IgD-negative memory B cell (primary cell): ENCODE measurements around the gene PICALM. TPM values are rescaled to one million over a fixed set of nuclear protein-coding genes. Genes with fewer than 3 reads are reported as not detected.

Experiments
- H3K27ac Mint-ChIP-seq, 3 donors: one replicate each; pipeline ENCODE4 v1.8.0; 2020 to 2022; ENCODE audit warnings: mild to moderate bottlenecking in 3 of 3, mixed read lengths in 3 of 3, moderate library complexity in 1 of 3
- H3K27me3 Mint-ChIP-seq: one replicate; pipeline ENCODE4 v1.8.0; 2021; ENCODE audit warnings: mixed read lengths
- H3K36me3 Mint-ChIP-seq: one replicate; pipeline ENCODE4 v1.8.0; 2020; ENCODE audit warnings: mild to moderate bottlenecking, mixed read lengths
- H3K4me1 Mint-ChIP-seq, 3 donors: one replicate each; pipeline ENCODE4 v1.8.0; 2020 to 2022; ENCODE audit warnings: mixed read lengths in 3 of 3, mild to moderate bottlenecking in 1 of 3
- H3K4me3 Mint-ChIP-seq, 4 donors: one replicate each; pipeline ENCODE4 v1.8.0; 2020 to 2022; ENCODE audit warnings: mild to moderate bottlenecking in 4 of 4, mixed read lengths in 4 of 4, moderate library complexity in 3 of 4
- H3K9me3 Mint-ChIP-seq, 3 donors: one replicate each; pipeline ENCODE4 v1.8.0; 2020 to 2021; ENCODE audit warnings: mixed read lengths in 3 of 3, mild to moderate bottlenecking in 1 of 3
- polyA plus RNA-seq: library from polyadenylated mRNA; unstranded; fragments of 300-500 nt; fragmentation: Illumina TruSeq; gene quantifications from one replicate; pipeline ENCODE4 v1.2.3, GENCODE V29; 2021

Gene PICALM
- polyA plus RNA-seq, 1 donor from 2014 or later, result 15.2 TPM

GRCh38 chr11:86011175-86011574 lies 57.7 kb downstream of the PICALM start:
- no peak overlapping the region for H3K27ac Mint-ChIP-seq
- H3K4me1 Mint-ChIP-seq, result peaks cover 2 to 6% (median 4%) of the 10 kb centered on the region in 3 donors
- H3K4me3 Mint-ChIP-seq, result no peak overlapping the region
- H3K36me3 Mint-ChIP-seq, result peaks cover 4% of the 10 kb centered on the region
- no peaks in the 10 kb centered on the region for H3K27me3 Mint-ChIP-seq
- no peaks in the 10 kb centered on the region for H3K9me3 Mint-ChIP-seq

GRCh38 chr11:86003654-86004053 lies 65.2 kb downstream of the PICALM start:
- Mint-ChIP-seq H3K9me3 (no peaks in the 10 kb centered on the region), H3K4me1 (peaks cover 0 to 8% (median 0%) of the 10 kb centered on the region in 3 donors), H3K36me3 (peaks cover 6% of the 10 kb centered on the region), H3K27ac (no peak overlapping the region), H3K4me3 (no peak overlapping the region), H3K27me3 (no peaks in the 10 kb centered on the region)

GRCh38 chr11:86002431-86002830 lies 66.5 kb downstream of the PICALM start:
- Mint-ChIP-seq H3K27ac (no peak overlapping the region), H3K4me3 (no peak overlapping the region), H3K9me3 (no peaks in the 10 kb centered on the region), H3K4me1 (peaks cover 0 to 8% (median 0%) of the 10 kb centered on the region in 3 donors), H3K36me3 (peaks cover 2% of the 10 kb centered on the region), H3K27me3 (no peaks in the 10 kb centered on the region)

GRCh38 chr11:85991508-85991907 lies 77.4 kb downstream of the PICALM start:
- peaks cover 2% of the 10 kb centered on the region for H3K36me3 Mint-ChIP-seq
- no peaks in the 10 kb centered on the region for H3K9me3 Mint-ChIP-seq
- H3K4me1 Mint-ChIP-seq, result peaks cover 9 to 12% (median 11%) of the 10 kb centered on the region in 3 donors
- no peak overlapping the region for H3K4me3 Mint-ChIP-seq
- H3K27me3 Mint-ChIP-seq, result no peaks in the 10 kb centered on the region
- no peak overlapping the region for H3K27ac Mint-ChIP-seq

- Mint-ChIP-seq H3K4me1 (peaks cover 9 to 15% (median 12%) of the 10 kb centered on the region in 3 donors), H3K36me3 (peaks cover 6% of the 10 kb centered on the region), H3K4me3 (no peak overlapping the region), H3K27me3 (no peaks in the 10 kb centered on the region), H3K9me3 (no peaks in the 10 kb centered on the region), H3K27ac (peak overlapping the region in 2 of 3 donors; percentile 32 to 35)
Observed at GRCh38 chr11:85989746-85990145, 79.1 kb downstream of the PICALM start.

- H3K4me3 Mint-ChIP-seq, result no peak overlapping the region
- peaks cover 9 to 15% (median 14%) of the 10 kb centered on the region in 3 donors for H3K4me1 Mint-ChIP-seq
- H3K27me3 Mint-ChIP-seq, result no peaks in the 10 kb centered on the region
- peak overlapping the region in 2 of 3 donors; percentile 21 to 39 for H3K27ac Mint-ChIP-seq
- no peaks in the 10 kb centered on the region for H3K9me3 Mint-ChIP-seq
- H3K36me3 Mint-ChIP-seq, result peaks cover 7% of the 10 kb centered on the region
Observed at GRCh38 chr11:85988780-85989179, 80.1 kb downstream of the PICALM start.

- Mint-ChIP-seq H3K27me3 (no peaks in the 10 kb centered on the region), H3K27ac (no peak overlapping the region), H3K4me3 (no peak overlapping the region), H3K36me3 (peaks cover 2% of the 10 kb centered on the region), H3K9me3 (no peaks in the 10 kb centered on the region), H3K4me1 (no peaks in the 10 kb centered on the region)
Observed at GRCh38 chr11:85977751-85978160, 91.1 kb downstream of the PICALM start.

- Mint-ChIP-seq H3K27me3 (no peaks in the 10 kb centered on the region), H3K9me3 (no peaks in the 10 kb centered on the region), H3K27ac (peak overlapping the region in 1 of 3 donors; percentile 8), H3K4me1 (no peaks in the 10 kb centered on the region), H3K36me3 (peaks cover 2% of the 10 kb centered on the region), H3K4me3 (no peak overlapping the region)
Observed at GRCh38 chr11:85976525-85976924, 92.4 kb downstream of the PICALM start.

GRCh38 chr11:85974122-85974521 lies 94.8 kb downstream of the PICALM start:
- H3K27me3 Mint-ChIP-seq, result no peaks in the 10 kb centered on the region
- H3K9me3 Mint-ChIP-seq, result no peaks in the 10 kb centered on the region
- H3K4me3 Mint-ChIP-seq, result no peak overlapping the region
- H3K36me3 Mint-ChIP-seq, result peaks cover 11% of the 10 kb centered on the region
- no peaks in the 10 kb centered on the region for H3K4me1 Mint-ChIP-seq
- H3K27ac Mint-ChIP-seq, result no peak overlapping the region

GRCh38 chr11:85970593-85970992 lies 98.3 kb downstream of the PICALM start:
- Mint-ChIP-seq H3K9me3 (no peaks in the 10 kb centered on the region), H3K4me3 (no peak overlapping the region), H3K4me1 (peaks cover 0 to 4% (median 2%) of the 10 kb centered on the region in 3 donors), H3K36me3 (peaks cover 11% of the 10 kb centered on the region), H3K27me3 (no peaks in the 10 kb centered on the region), H3K27ac (peak overlapping the region in 1 of 3 donors; percentile 41)

GRCh38 chr11:85967457-85967856 lies 101.4 kb downstream of the PICALM start:
- H3K4me3 Mint-ChIP-seq, result no peak overlapping the region
- no peak overlapping the region for H3K27ac Mint-ChIP-seq
- H3K27me3 Mint-ChIP-seq, result no peaks in the 10 kb centered on the region
- peaks cover 14% of the 10 kb centered on the region for H3K36me3 Mint-ChIP-seq
- no peaks in the 10 kb centered on the region for H3K9me3 Mint-ChIP-seq
- H3K4me1 Mint-ChIP-seq, result peaks cover 0 to 4% (median 4%) of the 10 kb centered on the region in 3 donors

- peaks cover 8% of the 10 kb centered on the region for H3K36me3 Mint-ChIP-seq
- H3K27me3 Mint-ChIP-seq, result no peaks in the 10 kb centered on the region
- peak overlapping the region in 1 of 3 donors; percentile 70 for H3K27ac Mint-ChIP-seq
- peaks cover 0 to 4% (median 4%) of the 10 kb centered on the region in 3 donors for H3K4me1 Mint-ChIP-seq
- no peaks in the 10 kb centered on the region for H3K9me3 Mint-ChIP-seq
- H3K4me3 Mint-ChIP-seq, result no peak overlapping the region
Observed at GRCh38 chr11:85965202-85965601, 103.7 kb downstream of the PICALM start.

GRCh38 chr11:85961930-85962363 lies 106.9 kb downstream of the PICALM start:
- Mint-ChIP-seq H3K27me3 (no peaks in the 10 kb centered on the region), H3K27ac (no peak overlapping the region), H3K9me3 (peaks cover 0 to 2% (median 0%) of the 10 kb centered on the region in 3 donors), H3K4me3 (no peak overlapping the region), H3K4me1 (peaks cover 0 to 2% (median 0%) of the 10 kb centered on the region in 3 donors), H3K36me3 (peaks cover 8% of the 10 kb centered on the region)

- H3K27me3 Mint-ChIP-seq, result no peaks in the 10 kb centered on the region
- H3K27ac Mint-ChIP-seq, result no peak overlapping the region
- H3K36me3 Mint-ChIP-seq, result peaks cover 10% of the 10 kb centered on the region
- H3K4me3 Mint-ChIP-seq, result no peak overlapping the region
- H3K9me3 Mint-ChIP-seq, result peaks cover 0 to 2% (median 0%) of the 10 kb centered on the region in 3 donors
- H3K4me1 Mint-ChIP-seq, result peaks cover 0 to 2% (median 0%) of the 10 kb centered on the region in 3 donors
Observed at GRCh38 chr11:85961130-85961529, 107.8 kb downstream of the PICALM start.

GRCh38 chr11:85960678-85961077 lies 108.2 kb downstream of the PICALM start:
- H3K9me3 Mint-ChIP-seq, result peaks cover 0 to 2% (median 0%) of the 10 kb centered on the region in 3 donors
- H3K4me3 Mint-ChIP-seq, result no peak overlapping the region
- no peak overlapping the region for H3K27ac Mint-ChIP-seq
- H3K36me3 Mint-ChIP-seq, result peaks cover 12% of the 10 kb centered on the region
- peaks cover 0 to 2% (median 0%) of the 10 kb centered on the region in 3 donors for H3K4me1 Mint-ChIP-seq
- no peaks in the 10 kb centered on the region for H3K27me3 Mint-ChIP-seq

GRCh38 chr11:85955531-85955930 lies 113.4 kb downstream of the PICALM start:
- no peaks in the 10 kb centered on the region for H3K27me3 Mint-ChIP-seq
- no peak overlapping the region for H3K4me3 Mint-ChIP-seq
- peak overlapping the region in 2 of 3 donors; percentile 6 to 10 for H3K27ac Mint-ChIP-seq
- peaks cover 2 to 24% (median 9%) of the 10 kb centered on the region in 3 donors for H3K9me3 Mint-ChIP-seq
- H3K4me1 Mint-ChIP-seq, result no peaks in the 10 kb centered on the region
- peaks cover 17% of the 10 kb centered on the region for H3K36me3 Mint-ChIP-seq
